GM21447 (cell line): ENCODE data around the gene HOXB6.

ENCODE experiments used
- ATAC-seq: cut with Tn5 transposase; IDR thresholded peaks from one replicate; pipeline ENCODE4 v1.9.1; 2021; ENCODE audit not compliant: unreplicated experiment

HOXB6 gene

DNA sequence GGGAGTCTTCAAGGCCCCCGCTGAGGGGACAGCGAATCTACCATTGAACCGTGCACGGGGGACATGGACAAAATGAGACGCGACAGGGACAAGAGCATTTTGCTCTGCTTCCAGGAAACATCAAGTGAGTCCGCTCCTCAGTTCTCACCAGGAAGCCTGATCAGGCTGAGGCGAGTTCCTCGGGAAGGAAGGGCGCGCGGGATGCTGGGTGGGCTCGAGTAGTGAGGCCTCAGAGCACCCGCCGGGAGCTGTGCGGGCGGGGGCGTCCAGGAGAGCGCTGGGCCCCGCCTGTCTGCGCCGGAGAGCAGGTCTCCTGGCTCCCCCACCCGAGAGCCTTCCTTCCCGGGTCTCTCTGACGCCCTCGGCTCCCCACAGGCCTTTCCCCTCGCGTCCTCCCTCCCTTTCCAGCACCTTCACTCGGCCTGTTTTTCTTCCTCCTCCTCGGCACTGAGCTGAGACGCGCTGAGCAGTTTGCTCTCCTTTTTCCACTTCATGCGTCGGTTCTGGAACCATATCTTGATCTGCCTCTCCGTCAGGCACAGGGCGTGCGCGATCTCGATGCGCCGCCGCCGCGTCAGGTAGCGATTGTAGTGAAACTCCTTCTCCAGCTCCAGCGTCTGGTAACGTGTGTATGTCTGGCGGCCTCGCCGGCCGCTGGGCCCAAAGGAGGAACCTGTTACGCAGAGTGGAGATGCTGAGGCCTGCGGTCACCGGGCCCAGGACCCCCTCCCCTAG is 8.6 kb downstream of the HOXB6 start:
- no peak for ATAC-seq

DNA sequence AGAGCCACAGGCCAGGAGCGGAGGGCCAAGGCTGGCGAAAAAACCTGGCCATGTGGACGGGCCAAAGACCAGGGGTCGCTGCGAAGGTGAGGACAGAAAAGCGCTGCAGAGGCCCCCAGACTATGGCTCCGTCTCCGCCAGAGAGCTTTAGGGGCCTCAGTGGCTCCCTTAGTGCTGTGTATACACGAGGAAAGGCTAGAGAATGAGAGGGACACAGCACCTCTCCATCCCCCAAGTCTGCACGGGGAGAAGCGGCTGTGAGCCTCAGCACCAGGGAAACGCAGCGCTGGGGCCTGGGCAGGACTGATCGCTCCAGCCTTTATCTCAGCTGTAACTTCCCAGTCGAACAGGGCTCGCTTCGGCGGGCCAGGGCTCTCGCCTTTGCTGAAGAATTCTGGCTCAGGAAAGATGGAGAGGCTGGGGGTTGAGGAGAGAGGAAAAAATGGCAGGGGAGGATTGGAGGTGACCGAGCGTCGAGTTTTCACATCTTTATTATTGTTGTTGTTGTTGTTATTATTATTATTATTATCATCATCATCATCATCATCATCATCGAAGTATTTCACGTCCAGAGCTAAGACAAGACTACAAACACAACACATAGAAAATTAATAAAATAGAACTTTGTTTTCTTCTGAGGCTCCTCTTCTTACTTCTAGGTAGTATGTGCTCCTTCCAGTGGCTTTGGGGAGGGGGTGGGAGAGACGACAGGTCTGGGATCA is 9.3 kb downstream of the HOXB6 start:
- no peak for ATAC-seq

DNA sequence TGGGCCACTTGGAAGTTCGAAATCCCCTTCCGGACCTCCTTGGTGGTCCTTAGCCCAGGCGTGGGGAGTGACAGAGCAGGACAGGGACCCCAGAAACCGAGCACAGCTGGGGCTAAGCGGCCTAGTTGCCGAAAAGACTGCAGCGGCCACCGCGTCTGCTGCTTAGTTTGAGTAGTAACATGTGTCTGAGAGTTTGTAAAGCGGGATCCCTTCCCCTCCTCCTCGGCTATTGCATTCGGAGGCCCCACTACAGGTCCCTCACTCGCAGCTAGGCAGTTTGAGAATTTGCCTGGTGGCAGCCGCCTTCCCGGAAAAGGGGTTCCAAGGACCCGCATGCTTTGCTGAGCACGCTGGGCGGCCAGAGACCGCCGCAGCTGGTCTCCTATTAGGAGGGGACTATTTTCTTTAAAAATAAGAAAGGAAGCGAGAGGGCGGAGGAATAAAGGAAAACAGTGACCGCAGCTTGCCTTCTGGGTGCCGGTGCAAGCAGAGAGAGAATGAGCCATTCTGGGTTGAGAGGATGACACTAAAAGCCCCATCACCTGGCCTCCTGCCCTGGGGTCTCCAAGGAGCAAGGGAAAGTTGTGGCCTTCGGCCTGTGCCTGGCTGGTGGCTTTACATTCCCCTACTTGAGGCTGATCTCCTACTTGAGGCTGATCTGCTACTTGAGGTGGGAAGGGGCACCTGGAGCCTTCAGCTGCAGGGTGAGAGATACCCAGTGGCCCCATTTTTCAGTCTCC is 10.1 kb downstream of the HOXB6 start:
- no peak for ATAC-seq

DNA sequence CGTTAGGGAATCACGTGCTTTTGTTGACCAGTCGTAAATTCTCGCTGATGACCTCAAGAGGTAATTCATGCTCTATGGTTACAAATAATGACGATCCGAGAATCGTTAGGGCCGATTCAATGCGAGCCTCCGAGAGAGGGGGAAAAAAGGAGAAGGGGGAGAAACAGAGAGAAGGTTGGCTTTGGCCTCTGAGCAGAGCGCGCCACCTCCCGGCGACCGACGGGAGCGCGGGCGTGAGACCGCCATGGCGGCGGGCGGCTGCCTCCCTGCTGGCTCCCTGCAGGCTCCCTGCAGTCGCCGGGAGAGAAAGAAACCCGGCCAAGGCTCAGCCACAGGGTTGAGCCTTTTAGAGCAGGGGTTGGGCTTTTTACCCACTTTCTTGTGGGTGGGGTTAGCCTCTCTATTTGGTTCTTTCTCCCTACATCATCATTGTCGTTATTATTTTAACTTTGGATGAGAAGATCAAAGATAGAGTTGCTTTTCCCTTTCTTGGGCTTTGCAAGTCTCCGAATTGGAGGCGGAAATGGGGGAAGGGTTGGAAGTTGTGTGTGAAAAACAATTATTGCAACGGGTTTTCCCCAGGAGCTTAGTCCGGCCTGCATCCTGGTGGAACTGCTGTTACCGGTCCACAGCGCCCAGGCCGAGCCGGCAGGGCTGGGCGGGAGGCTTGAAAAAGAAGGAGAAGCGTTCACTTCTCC is 10.8 kb downstream of the HOXB6 start:
- no peak for ATAC-seq

DNA sequence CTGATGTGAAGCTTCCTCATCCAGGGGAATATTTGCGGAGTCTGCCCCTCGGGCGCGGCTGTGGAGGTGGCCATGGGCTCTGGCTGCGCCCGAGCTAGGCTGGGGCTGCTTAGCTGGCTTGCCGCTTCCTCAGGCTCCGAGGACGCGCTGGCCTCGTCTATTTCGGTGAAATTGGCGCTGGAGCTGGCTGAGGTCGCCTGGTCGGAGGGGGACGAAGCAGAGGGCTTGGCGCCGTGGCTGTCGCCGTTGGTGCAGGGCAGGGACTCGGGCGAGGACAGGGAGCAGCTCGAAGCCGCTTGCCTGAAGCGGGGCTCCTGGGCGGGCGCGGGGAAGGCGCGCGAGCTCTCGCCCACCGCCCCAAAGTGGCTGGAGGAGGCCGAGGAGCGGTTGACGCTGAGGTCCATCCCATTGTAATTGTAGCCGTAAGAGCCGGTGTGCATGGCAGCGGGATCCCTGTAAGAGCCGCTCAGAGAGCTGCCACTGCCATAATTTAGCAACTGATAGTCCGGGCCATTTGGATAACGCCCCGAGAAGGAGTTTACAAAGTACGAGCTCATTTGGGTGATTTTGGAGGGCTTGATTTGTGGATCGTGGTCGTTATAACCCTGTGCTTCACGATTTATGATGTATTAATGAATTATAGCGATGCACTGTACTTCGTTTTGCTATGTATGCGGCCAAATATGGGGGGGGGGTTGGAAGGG is 11.5 kb downstream of the HOXB6 start, which contains the start of gene HOXB5:
TSS of gene HOXB5 (minus strand) at position 654 of the 704 bp plus-strand sequence. CDS start at position 557, 97 bp downstream.
- no peak for ATAC-seq

DNA sequence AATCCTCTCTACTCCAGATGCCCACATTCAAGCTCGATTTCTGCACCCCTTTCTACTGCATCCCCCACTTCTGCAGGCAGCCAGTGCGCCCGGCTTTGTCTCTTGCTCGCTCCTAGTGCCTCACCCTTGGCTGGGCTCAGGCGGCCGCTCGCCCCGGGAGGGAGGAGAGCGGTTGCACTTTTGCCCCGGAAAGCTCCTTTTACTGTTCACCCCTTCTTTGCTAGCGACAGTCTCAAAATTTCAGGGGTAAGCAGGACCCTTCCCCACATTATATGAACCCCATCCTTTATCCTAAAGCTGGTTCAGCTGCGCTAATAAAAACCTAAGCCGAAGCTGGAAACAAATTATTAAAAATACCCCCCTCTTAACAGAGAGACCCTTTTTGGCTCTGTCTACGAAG is 12.2 kb downstream of the HOXB6 start:
- no peak for ATAC-seq

DNA sequence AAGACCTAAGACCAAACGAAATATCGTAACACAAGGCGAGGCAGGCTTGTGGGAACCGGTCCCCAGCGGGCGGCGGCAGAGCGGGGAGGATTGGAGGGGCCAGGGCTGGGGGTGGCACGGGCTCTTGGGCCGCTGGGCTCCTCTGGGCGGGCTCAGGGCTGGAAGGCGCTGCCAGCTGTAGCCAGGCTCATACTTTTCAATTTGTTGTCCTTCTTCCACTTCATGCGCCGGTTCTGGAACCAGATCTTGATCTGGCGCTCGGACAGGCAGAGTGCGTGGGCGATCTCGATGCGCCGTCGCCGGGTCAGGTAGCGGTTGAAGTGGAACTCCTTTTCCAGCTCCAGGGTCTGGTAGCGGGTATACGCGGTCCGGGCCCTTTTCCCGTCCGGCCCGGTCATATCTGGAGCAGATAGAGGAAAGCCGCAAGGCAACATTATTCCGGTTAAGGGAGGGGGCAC is 12.7 kb downstream of the HOXB6 start:
- ATAC-seq = no peak

DNA sequence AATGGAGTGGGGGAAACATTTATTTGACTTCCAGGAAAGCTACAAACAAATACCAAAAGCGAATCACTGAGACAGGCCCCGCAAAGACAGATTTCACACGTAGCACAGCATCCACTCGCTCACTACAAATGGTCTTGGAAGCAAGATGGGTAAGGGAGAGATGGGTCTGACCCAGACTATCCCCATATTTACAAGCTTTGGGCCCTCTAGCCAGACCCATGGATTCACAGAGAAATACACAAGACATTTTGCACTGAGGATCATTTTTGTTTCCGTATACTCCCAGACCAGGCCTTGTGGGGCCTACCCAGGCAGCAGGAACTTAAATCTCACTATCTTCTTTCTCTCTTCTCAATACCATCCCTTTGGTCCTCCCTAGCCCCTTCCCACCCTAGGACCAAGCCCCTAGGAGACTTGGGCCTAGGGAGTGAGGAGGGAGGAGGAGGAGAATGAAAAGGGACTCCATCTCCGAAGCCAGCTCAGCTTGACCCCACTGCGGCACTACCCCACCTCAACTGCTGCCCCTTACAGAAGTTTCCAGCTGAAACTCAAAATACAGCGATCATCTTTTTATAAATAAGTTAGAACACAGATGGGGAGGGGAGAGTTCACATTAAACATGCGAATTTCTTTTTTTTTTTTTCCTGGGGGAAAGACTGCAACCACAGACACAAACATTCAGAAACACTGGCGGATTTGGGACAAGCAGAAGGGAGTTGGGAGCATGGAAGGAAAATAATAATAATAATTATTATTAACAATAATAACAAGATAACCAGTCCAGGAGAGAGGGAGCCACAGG is 13.3 kb downstream of the HOXB6 start:
- no peak for ATAC-seq

DNA sequence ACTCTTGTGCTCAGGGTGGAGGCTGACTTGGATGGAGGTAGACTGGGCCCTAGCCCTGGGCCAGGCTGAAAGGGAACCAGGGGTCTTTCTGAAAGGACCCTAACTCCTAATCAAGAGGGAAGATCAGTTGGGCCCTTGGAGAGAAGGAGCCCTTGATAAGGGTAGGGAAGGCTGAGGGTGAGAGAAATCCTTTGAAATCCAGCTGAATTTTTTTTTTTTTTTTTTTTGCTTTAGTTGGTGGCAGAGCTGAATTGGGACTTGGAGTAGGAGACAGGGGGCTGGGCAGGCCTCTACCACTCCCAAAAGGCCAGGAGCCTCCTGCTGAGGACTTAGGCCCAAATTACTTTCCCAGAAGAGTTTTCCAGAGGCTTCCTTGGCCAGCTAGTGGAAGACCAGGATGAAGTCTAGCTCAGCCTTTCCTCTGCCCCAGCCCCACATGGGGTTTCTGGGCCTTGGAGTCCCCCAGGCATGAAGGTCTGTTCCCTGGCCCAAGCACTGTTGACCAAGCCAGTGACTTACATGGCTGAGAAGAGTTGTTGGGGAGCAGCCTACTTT is 14.1 kb downstream of the HOXB6 start:
- ATAC-seq = no peak

DNA sequence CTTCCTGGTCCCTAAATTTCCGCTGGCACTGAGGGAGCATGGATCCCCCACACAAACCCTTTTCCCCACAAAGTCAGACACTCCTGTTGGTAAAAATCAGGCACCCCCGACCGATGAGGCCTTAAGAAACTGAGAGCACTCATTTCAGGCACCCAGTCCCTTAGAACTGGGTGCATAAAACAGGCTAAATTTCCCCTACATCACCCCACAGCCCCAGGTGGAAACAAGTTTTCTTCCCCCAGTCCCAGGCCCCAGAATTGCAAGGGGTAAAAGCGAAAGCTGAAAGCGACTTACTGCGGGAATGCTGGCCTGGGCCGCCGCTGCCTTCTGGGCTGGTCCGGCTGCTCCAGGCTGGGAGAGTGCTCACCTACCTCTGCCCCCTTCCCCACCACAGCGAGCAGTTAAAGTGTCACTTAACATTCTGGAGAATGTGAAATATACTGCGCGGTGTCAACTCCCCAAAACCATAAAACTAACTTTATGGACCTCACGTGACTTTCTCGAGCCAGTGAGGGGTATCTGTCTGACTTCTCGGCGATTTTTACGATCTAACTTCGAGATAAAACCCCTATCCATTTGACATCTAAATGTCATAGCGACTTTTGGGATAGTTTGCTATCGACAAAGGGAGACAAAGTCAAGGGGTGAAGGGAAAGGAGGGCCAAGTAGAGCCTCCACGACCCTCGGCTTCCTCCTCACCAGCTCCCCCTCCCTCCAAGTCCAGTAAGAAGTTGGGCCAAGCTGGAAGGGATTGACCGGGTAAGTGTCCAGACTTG is 14.8 kb downstream of the HOXB6 start, which contains the start of gene HOXB3:
TSS of gene HOXB3 (minus strand) at position 411 of the 776 bp plus-strand sequence. CDS start 37,767 bp downstream, outside the sequence.
- ATAC-seq = no peak

DNA sequence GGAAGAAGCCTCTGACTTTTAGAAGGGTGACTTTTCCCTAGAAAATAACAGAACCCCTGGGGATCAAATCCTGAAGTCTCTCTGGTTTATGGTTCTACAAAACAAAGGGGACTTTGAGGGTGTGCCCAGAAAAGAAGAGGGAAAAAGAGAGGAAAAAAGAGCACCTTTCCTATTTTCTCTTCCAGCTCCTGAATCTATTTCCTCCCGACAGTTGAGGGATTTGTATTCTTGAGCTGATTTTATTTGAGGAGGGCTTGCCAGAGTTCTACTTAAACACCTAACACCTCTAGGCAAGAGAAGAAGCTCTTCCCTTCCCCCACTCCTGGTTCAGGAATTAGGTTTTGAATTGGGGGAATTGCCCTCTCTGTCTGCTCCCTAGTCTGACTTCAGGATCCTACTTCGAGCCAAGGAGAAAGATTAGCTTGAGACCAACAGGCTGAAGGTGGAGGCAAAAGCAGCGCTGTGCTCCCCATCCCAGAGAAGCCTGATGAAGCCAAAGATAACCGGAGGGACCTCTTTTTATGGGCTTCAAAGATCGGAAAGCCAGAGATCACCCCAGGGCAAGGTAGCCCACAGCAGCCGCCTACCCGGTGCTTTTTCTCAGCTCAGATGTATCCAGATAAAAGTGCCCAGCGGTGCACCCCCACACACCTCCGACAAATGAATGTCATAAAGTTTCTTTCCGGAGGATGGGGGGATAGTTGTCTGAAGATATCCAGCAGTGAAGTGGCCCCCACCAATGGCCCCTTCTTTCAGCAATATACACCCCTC is 15.5 kb downstream of the HOXB6 start:
- no peak for ATAC-seq

DNA sequence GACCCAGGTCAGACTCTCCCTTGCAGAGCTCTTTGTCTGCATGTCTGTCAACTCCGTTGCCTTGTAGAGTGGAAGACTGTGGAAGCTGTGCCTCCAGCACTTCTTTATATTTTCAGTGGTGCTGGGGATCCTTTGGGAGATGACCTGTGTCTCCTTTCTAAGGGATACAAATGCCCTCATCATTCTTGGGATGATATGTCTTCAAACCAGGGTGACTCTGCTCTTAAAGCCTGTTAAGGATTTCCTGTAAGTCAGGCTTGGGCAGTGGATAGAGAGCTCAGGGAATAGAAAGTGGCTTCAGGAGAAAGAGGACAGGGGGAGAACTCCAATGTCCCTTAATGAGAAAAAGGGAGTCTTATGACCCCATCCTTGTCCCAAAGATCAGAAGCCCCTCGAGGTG is 16.3 kb downstream of the HOXB6 start:
- no peak for ATAC-seq

DNA sequence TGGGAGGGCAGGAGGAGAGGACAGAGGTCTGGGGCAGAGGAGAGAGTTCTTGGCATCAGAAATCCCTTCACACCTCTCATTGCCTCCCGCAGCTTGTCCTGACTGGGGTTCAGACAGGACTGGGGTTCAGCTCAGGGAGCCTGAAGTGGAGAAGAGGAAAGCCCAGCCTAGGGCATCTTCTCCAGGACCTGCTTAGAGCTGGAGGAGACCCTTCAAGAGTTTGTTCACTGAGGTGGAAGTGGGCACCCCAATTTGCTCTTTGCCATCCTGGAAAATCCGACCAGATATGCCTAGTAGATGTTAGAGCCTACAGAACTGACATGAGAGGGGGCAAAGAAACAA is 16.7 kb downstream of the HOXB6 start:
- no peak for ATAC-seq

DNA sequence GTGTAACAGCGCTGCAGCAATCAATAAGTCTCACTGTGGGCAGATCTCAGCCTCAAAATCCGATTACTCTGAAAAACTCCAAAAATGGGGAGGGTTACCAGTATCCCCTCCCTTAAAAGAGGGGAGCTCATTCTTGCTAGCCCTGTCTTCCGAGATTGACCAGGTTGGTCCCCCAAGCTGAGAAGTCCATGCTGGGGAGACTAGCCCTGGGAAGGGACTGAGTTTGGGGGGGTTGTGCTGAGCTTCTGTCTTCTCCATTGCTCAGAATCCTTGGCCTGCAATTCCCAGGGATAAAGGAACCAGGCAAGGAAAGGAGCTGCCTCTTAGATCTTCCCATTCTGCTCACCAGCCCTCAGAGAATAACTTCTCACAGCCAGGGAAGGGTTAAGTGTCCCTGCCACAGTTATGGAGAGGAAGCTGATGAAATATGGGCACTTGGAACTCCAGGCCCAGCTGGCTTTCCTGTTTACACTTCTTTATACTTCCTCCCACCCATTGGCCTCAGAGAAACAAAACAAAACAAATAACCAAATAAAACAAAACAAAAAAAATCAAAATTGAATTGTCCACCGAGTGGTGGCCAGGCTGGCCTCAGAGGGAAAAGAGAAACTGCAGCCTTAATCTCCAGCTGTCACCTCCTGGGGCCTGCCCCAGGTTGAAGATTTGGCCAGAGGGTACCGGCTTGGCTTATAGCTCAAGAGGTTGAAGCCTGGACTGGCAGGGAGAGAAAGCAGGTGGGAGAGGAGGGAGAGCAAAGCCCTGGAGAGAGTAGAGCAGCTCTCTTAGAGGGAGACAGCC is 17.3 kb downstream of the HOXB6 start:
- no peak for ATAC-seq

DNA sequence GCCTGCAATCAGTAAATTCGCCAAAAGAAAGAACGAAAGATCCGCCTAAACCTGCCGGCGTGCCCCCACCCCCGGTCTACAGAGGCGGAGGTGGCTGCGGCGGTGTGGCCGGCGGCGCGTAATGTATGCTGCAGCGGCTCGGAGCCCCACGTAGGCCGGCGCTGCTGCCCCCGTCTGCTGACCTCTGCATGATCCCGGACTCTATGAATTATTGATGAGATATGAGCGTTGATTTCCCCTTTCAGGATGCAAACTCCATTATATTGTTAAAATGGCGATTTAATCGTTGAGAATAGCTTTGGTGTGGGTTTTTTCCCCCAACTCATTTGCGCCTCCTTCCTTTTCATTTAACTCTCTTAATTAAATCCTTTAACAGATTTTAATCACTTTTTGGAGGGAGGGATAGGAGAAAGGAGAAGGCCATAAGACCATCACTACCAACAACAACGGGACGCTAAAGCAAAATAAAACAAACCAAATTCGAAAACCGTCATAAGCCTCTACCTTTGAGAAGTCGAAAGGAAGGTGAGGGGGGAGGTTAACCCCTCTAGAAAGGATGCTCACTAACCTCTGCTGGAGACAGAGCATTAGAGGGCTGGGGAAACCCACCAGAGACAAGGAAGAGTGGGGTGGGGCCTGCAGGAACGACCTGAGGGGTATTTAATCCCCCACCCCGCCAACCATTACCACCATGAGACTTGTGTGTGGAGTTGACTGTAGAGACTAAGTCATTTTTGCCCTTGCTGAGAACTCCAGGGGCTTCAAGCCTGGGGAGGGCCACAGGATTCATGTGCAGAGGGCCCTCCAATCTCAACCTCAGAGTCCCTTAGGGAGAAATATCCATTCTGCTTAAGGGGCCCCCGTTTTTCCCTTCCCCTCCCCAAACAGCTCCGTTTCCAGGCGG is 18.2 kb downstream of the HOXB6 start:
- ATAC-seq = no peak

DNA sequence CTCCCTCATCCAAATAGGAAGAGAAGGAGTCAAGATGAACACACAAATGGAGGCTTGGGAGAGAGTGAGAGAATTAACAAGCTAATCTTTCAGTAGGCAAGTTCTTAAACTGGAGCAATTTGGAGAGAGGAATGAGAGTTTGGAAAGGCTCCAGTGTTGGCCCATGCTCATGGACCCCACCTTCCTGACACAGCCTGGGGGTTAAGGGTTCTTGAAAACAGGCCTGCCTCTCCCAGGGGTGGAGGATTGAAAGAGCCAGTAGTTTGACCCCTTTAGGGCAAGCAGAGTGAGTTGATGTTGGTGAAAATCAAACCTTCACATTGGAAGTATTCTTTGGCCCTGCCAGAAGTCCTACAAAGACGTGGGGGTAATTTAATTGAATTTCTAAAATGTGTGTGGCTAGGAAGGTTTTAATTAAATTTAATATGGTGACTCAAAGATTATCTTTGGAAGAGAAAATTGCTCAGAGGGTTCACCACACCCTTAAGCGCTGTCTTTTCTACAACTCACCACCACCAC is 20.5 kb downstream of the HOXB6 start:
- no peak for ATAC-seq
